Liver (tissue), 9 donors: Measurements from ENCODE around the gene POLR3H. TPM values are rescaled to one million over a fixed set of nuclear protein-coding genes. Genes with fewer than 3 reads are reported as not detected.

Experiments used
- DNase-seq: peaks from one replicate; pipeline ENCODE4 v3.0.0-alpha.2; 2017; ENCODE audit warnings: low spot score
- H3K27ac ChIP-seq, 2 donors: one replicate each; pipeline ENCODE4 v1.7.0; 2013; ENCODE audit warnings: inconsistent platforms in 2 of 2, low read length in 2 of 2, control low read depth in 1 of 2, low read depth in 1 of 2, mild to moderate bottlenecking in 1 of 2
- H3K27me3 ChIP-seq, 4 donors: one replicate each; pipeline versions ENCODE4 v1.6.1 to v1.7.0; 2013; ENCODE audit warnings: low read length in 3 of 4, inconsistent platforms in 1 of 4, mild to moderate bottlenecking in 1 of 4, moderate library complexity in 1 of 4; ENCODE audit not compliant: control insufficient read depth in 4 of 4, insufficient read depth in 4 of 4
- H3K36me3 ChIP-seq, 4 donors: one replicate each; pipeline versions ENCODE4 v1.6.1 to v1.7.0; 2013; ENCODE audit warnings: low read length in 3 of 4, mild to moderate bottlenecking in 3 of 4, low read depth in 1 of 4, moderate library complexity in 1 of 4; ENCODE audit not compliant: control insufficient read depth in 4 of 4, insufficient read depth in 3 of 4
- H3K4me1 ChIP-seq, 4 donors: one replicate each; pipeline versions ENCODE4 v1.6.1 to v1.7.0; 2013; ENCODE audit warnings: low read length in 3 of 4, mild to moderate bottlenecking in 3 of 4, moderate library complexity in 1 of 4; ENCODE audit not compliant: control insufficient read depth in 4 of 4, insufficient read depth in 4 of 4
- H3K4me3 ChIP-seq, 3 donors: one replicate each; pipeline versions ENCODE4 v1.6.1 to v1.7.0; 2013; ENCODE audit warnings: low read length in 3 of 3, control low read depth in 1 of 3, low read depth in 1 of 3, mild to moderate bottlenecking in 1 of 3
- H3K9ac ChIP-seq, 2 donors: one replicate each; pipeline ENCODE4 v1.7.0; 2013; ENCODE audit warnings: low read length in 2 of 2, mild to moderate bottlenecking in 2 of 2, moderate library complexity in 2 of 2, control low read depth in 1 of 2, low read depth in 1 of 2
- H3K9me3 ChIP-seq, 4 donors: one replicate each; pipeline versions ENCODE4 v1.6.1 to v1.7.0; 2013; ENCODE audit warnings: low read length in 3 of 4; ENCODE audit not compliant: control insufficient read depth in 4 of 4
- EGR1 ChIP-seq, 2 donors: IDR thresholded peaks; 2 replicates each; pipeline ENCODE4 v1.6.1; 2016 to 2018; ENCODE audit warnings: antibody characterized with exemption in 2 of 2, low read depth in 2 of 2
- FOXA1 ChIP-seq: IDR thresholded peaks from 2 replicates; pipeline ENCODE4 v1.6.1; 2016; ENCODE audit warnings: antibody characterized with exemption
- FOXA2 ChIP-seq: IDR thresholded peaks from 2 replicates; pipeline ENCODE4 v1.6.1; 2016; ENCODE audit warnings: antibody characterized with exemption
- GABPA ChIP-seq, 2 donors: IDR thresholded peaks in 1 of 2; conservative IDR thresholded peaks in 1 of 2; 2 replicates each; pipeline ENCODE4 v1.6.1; 2016; ENCODE audit warnings: antibody characterized with exemption in 2 of 2, mild to moderate bottlenecking in 1 of 2, moderate library complexity in 1 of 2
- HNF4A ChIP-seq, 2 donors: conservative IDR thresholded peaks; 2 replicates each; pipeline ENCODE4 v1.6.1; 2016; ENCODE audit warnings: antibody characterized with exemption in 2 of 2, mild to moderate bottlenecking in 2 of 2
- HNF4G ChIP-seq: IDR thresholded peaks from 2 replicates; pipeline ENCODE4 v1.6.1; 2016; ENCODE audit warnings: antibody characterized with exemption
- JUND ChIP-seq, 2 donors: IDR thresholded peaks; 2 replicates each; pipeline ENCODE4 v1.6.1; 2016; ENCODE audit warnings: antibody characterized with exemption in 2 of 2
- NR2F2 ChIP-seq: IDR thresholded peaks from 2 replicates; pipeline ENCODE4 v1.6.1; 2016; ENCODE audit warnings: antibody characterized with exemption
- RAD21 ChIP-seq, 2 donors: IDR thresholded peaks; 2 replicates each; pipeline ENCODE4 v1.6.1; 2016; ENCODE audit warnings: antibody characterized with exemption in 2 of 2, mild to moderate bottlenecking in 2 of 2
- RXRA ChIP-seq, 2 donors: IDR thresholded peaks; 2 replicates each; pipeline ENCODE4 v1.6.1; 2017 to 2018; ENCODE audit warnings: antibody characterized with exemption in 2 of 2, mild to moderate bottlenecking in 1 of 2
- SP1 ChIP-seq: IDR thresholded peaks from 2 replicates; pipeline ENCODE4 v1.6.1; 2018; ENCODE audit warnings: antibody characterized with exemption, mild to moderate bottlenecking
- TAF1 ChIP-seq: conservative IDR thresholded peaks from 2 replicates; pipeline ENCODE4 v1.6.1; 2016; ENCODE audit warnings: antibody characterized with exemption, mild to moderate bottlenecking
- YY1 ChIP-seq: IDR thresholded peaks from 2 replicates; pipeline ENCODE4 v1.6.1; 2016; ENCODE audit warnings: antibody characterized with exemption, mild to moderate bottlenecking
- WGBS: extraction: QIAGEN DNeasy Blood & Tissue Kit; methylation state at CpG from one replicate; pipeline ENCODE4 v1.1.7; 2013; 5-methylcytosine and 5-hydroxymethylcytosine counted together
- polyA plus RNA-seq, 2 donors: library from polyadenylated mRNA; stranded (reverse) in 1 of 2; unstranded in 1 of 2; fragments of 200-250 nt in 1 of 2; fragments of >200 nt in 1 of 2; fragmentation: Nextera tagmentation in 1 of 2; extraction: Ambion mirVana in 1 of 2; gene quantifications; one replicate each; pipeline versions ENCODE4 v1.2.1 to v1.2.3, GENCODE V29; 2013 to 2015
- total RNA-seq, 2 donors: library from RNA; depleted of rRNA; stranded (reverse); fragments of >200 nt; gene quantifications; one replicate each; pipeline ENCODE4 v1.2.3, GENCODE V29; 2014
- TF ChIP-seq, protein P1 (sequence below): IDR thresholded peaks from 2 replicates; pipeline ENCODE4 v1.6.1; 2016; ENCODE audit warnings: antibody characterized with exemption
- TF ChIP-seq, protein P2 (sequence below): IDR thresholded peaks from 2 replicates; pipeline ENCODE4 v1.6.1; 2016; ENCODE audit warnings: antibody characterized with exemption
- TF ChIP-seq, protein P3 (sequence below): IDR thresholded peaks from 2 replicates; pipeline ENCODE4 v1.6.1; 2016; ENCODE audit warnings: antibody characterized with exemption, mild to moderate bottlenecking
- TF ChIP-seq, protein P4 (sequence below): fragments of 150-350 bp; IDR thresholded peaks from 2 replicates; pipeline ENCODE4 v1.5.1; 2017; ENCODE audit warnings: improper control_type of control experiment, low read depth, low read length; ENCODE audit not compliant: missing input control
- TF ChIP-seq, protein P5 (sequence below): IDR thresholded peaks from 2 replicates; pipeline ENCODE4 v1.6.1; 2016; ENCODE audit warnings: antibody characterized with exemption
- donor health status: healthy.
- donor health status: healthy.
- donor health status: healthy.
- donor health status: healthy.
- donor health status: healthy.

The POLR3H gene
- total and polyA plus RNA-seq, 4 donors, result 11.7 to 37.7 (median 27.1) TPM

DNA sequence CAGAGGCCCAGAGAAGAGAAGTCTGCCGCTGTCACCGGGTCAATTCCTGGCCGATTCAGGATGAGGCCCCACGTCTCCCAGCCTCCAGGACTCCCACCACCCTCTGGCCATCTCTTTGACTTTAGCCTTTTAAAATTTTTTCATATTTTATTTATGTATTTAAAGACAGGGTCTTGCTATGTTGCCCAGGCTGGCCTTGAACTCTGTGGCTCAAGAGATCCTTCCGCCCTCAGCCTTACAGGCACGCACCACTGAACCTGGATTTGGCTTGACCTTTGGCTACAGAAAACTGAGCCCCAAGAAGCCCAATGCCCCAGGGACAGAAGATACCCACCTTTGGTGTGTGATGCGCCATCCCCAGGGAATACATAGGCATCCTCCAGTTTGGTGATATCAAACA, 3.9 kb downstream of the POLR3H start:
- H3K4me1 ChIP-seq, result peaks cover 4 to 48% (median 40%) of the 10 kb centered on the region in 4 donors
- WGBS, result 96% methylated on average over 7 of the region's 7 CpGs
- peaks cover 0 to 12% (median 1%) of the 10 kb centered on the region in 4 donors for H3K36me3 ChIP-seq
- no peak overlapping the region for H3K27ac ChIP-seq
- H3K4me3 ChIP-seq, result no peak overlapping the region
- TF ChIP-seq FOXA2 (no peak), NR2F2 (no peak), JUND (IDR thresholded peaks at IDR 0.05) (no peak), GABPA (IDR thresholded peaks at IDR 0.05 in 1 of 2, conservative IDR thresholded peaks at IDR 0.05 in 1 of 2) (no peak), SP1 (no peak), FOXA1 (no peak), EGR1 (IDR thresholded peaks at IDR 0.05; ENCODE audit: low read depth in 2 of 2) (no peak), HNF4G (no peak), RAD21 (IDR thresholded peaks at IDR 0.05) (no peak), RXRA (IDR thresholded peaks at IDR 0.05) (no peak), YY1 (no peak), HNF4A (conservative IDR thresholded peaks at IDR 0.05) (no peak)
- TF ChIP-seq, protein P1, sequence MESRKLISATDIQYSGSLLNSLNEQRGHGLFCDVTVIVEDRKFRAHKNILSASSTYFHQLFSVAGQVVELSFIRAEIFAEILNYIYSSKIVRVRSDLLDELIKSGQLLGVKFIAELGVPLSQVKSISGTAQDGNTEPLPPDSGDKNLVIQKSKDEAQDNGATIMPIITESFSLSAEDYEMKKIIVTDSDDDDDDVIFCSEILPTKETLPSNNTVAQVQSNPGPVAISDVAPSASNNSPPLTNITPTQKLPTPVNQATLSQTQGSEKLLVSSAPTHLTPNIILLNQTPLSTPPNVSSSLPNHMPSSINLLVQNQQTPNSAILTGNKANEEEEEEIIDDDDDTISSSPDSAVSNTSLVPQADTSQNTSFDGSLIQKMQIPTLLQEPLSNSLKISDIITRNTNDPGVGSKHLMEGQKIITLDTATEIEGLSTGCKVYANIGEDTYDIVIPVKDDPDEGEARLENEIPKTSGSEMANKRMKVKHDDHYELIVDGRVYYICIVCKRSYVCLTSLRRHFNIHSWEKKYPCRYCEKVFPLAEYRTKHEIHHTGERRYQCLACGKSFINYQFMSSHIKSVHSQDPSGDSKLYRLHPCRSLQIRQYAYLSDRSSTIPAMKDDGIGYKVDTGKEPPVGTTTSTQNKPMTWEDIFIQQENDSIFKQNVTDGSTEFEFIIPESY, result no peak
- TF ChIP-seq, protein P2, sequence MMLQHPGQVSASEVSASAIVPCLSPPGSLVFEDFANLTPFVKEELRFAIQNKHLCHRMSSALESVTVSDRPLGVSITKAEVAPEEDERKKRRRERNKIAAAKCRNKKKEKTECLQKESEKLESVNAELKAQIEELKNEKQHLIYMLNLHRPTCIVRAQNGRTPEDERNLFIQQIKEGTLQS, result no peak
- TF ChIP-seq, protein P3, sequence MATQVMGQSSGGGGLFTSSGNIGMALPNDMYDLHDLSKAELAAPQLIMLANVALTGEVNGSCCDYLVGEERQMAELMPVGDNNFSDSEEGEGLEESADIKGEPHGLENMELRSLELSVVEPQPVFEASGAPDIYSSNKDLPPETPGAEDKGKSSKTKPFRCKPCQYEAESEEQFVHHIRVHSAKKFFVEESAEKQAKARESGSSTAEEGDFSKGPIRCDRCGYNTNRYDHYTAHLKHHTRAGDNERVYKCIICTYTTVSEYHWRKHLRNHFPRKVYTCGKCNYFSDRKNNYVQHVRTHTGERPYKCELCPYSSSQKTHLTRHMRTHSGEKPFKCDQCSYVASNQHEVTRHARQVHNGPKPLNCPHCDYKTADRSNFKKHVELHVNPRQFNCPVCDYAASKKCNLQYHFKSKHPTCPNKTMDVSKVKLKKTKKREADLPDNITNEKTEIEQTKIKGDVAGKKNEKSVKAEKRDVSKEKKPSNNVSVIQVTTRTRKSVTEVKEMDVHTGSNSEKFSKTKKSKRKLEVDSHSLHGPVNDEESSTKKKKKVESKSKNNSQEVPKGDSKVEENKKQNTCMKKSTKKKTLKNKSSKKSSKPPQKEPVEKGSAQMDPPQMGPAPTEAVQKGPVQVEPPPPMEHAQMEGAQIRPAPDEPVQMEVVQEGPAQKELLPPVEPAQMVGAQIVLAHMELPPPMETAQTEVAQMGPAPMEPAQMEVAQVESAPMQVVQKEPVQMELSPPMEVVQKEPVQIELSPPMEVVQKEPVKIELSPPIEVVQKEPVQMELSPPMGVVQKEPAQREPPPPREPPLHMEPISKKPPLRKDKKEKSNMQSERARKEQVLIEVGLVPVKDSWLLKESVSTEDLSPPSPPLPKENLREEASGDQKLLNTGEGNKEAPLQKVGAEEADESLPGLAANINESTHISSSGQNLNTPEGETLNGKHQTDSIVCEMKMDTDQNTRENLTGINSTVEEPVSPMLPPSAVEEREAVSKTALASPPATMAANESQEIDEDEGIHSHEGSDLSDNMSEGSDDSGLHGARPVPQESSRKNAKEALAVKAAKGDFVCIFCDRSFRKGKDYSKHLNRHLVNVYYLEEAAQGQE, result no peak
- TF ChIP-seq, protein P4, sequence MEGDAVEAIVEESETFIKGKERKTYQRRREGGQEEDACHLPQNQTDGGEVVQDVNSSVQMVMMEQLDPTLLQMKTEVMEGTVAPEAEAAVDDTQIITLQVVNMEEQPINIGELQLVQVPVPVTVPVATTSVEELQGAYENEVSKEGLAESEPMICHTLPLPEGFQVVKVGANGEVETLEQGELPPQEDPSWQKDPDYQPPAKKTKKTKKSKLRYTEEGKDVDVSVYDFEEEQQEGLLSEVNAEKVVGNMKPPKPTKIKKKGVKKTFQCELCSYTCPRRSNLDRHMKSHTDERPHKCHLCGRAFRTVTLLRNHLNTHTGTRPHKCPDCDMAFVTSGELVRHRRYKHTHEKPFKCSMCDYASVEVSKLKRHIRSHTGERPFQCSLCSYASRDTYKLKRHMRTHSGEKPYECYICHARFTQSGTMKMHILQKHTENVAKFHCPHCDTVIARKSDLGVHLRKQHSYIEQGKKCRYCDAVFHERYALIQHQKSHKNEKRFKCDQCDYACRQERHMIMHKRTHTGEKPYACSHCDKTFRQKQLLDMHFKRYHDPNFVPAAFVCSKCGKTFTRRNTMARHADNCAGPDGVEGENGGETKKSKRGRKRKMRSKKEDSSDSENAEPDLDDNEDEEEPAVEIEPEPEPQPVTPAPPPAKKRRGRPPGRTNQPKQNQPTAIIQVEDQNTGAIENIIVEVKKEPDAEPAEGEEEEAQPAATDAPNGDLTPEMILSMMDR, result no peak
- TF ChIP-seq, protein P5, sequence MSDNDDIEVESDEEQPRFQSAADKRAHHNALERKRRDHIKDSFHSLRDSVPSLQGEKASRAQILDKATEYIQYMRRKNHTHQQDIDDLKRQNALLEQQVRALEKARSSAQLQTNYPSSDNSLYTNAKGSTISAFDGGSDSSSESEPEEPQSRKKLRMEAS, result no peak
- H3K27me3 ChIP-seq, result no peaks in the 10 kb centered on the region
- DNase-seq, result no peak
- no peaks in the 10 kb centered on the region for H3K9me3 ChIP-seq
- no peak overlapping the region for H3K9ac ChIP-seq

DNA sequence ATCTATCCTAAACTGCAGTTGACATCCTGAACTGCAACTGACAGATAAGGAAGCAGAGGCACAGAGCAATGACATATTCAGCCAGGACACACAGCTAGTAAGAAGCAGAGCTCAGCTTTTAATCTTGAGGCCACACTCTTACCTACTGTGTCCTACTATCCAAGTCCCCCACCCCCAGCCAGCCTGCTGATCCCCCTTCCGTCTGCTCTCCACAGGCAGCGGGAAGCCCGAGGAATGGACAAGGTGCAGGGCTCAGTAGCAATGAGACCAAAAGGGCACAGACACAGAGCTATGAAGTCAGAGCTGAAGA, 4.3 kb downstream of the POLR3H start:
- Histone ChIP-seq H3K9ac (no peak overlapping the region), H3K27me3 (no peaks in the 10 kb centered on the region), H3K4me3 (no peak overlapping the region), H3K27ac (no peak overlapping the region), H3K36me3 (peaks cover 0 to 12% (median 1%) of the 10 kb centered on the region in 4 donors), H3K4me1 (peaks cover 3 to 46% (median 37%) of the 10 kb centered on the region in 4 donors), H3K9me3 (no peaks in the 10 kb centered on the region)
- no peak for DNase-seq
- 84% methylated on average over 3 of the region's 3 CpGs for WGBS
- TF ChIP-seq, protein P1, result no peak
- TF ChIP-seq FOXA2 (no peak), GABPA (IDR thresholded peaks at IDR 0.05 in 1 of 2, conservative IDR thresholded peaks at IDR 0.05 in 1 of 2) (no peak), FOXA1 (no peak), TAF1 (no peak)
- TF ChIP-seq, protein P2, result no peak
